Endothelial cell of umbilical vein (primary cell): ENCODE results near the gene CXCR6.

ENCODE experiments used
- CTCF ChIP-seq, 2 donors: IDR thresholded peaks; 1 replicate in 1 of 2; 2 replicates in 1 of 2; pipeline ENCODE4 v1.5.1; 2011; ENCODE audit warnings: low read length in 2 of 2, mild to moderate bottlenecking in 2 of 2, moderate library complexity in 2 of 2, control low read depth in 1 of 2, inconsistent platforms in 1 of 2, low read depth in 1 of 2; ENCODE audit not compliant: insufficient read depth in 1 of 2; ENCODE audit errors: extremely low read depth in 1 of 2
- EZH2 ChIP-seq: IDR thresholded peaks from 2 replicates; pipeline ENCODE4 v1.6.1; 2012; ENCODE audit warnings: borderline replicate concordance, low read depth, mild to moderate bottlenecking, moderate library complexity, low read length, inconsistent platforms; ENCODE audit not compliant: severe bottlenecking
- FOS ChIP-seq: IDR thresholded peaks from 2 replicates; pipeline ENCODE4 v1.6.1; 2011; ENCODE audit warnings: mild to moderate bottlenecking, low read length, moderate library complexity, borderline replicate concordance; ENCODE audit not compliant: insufficient read depth
- GATA2 ChIP-seq: IDR thresholded peaks from 2 replicates; pipeline ENCODE4 v1.7.0; 2011; ENCODE audit warnings: low read depth, mild to moderate bottlenecking, moderate library complexity, mixed read lengths, low read length; ENCODE audit not compliant: insufficient read length, insufficient read depth
- MAX ChIP-seq: IDR thresholded peaks from 2 replicates; pipeline ENCODE4 v1.6.1; 2011; ENCODE audit not compliant: insufficient read depth, insufficient read length
- POLR2A ChIP-seq: IDR thresholded peaks from 2 replicates; pipeline ENCODE4 v1.6.1; 2012; ENCODE audit warnings: low read depth, mild to moderate bottlenecking, control low read depth, low read length
- POLR2AphosphoS5 ChIP-seq: IDR thresholded peaks from 2 replicates; pipeline ENCODE4 v1.6.1; 2012; ENCODE audit warnings: low read depth, mild to moderate bottlenecking, control low read depth, low read length, moderate library complexity; ENCODE audit not compliant: insufficient read depth

GRCh38 chr3:45921158-45922038 is 21.9 kb upstream of the CXCR6 start:
- TF ChIP-seq CTCF (IDR thresholded peaks at IDR 0.05; ENCODE audit: extremely low read depth in 1 of 2, insufficient read depth in 1 of 2, low read depth in 1 of 2, low read length in 2 of 2) = no peak
- no peak for TF ChIP-seq POLR2AphosphoS5
- TF ChIP-seq POLR2A = no peak
- no peak for TF ChIP-seq MAX
- no peak for TF ChIP-seq EZH2
- TF ChIP-seq FOS = no peak
- TF ChIP-seq GATA2 = no peak
